HCT116 (cell line): ENCODE data around the gene OR52E4. TPM values are rescaled to one million over a fixed set of nuclear protein-coding genes. Genes with fewer than 3 reads are reported as not detected.

Experiments used
- ATAC-seq: fragments of 200-7000 bp; cut with Tn5 transposase; 2 replicates; pipeline ENCODE4 v1.9.1; 2020; ENCODE audit warnings: mild to moderate bottlenecking, moderate library complexity
- BruUV-seq: library from RNA; stranded (reverse); fragments of 400-500 nt; replicated peaks from 2 replicates; lab custom pipeline; 2021; lab: Mats Ljungman, UMichigan
- CTCF ChIA-PET: fragments of 300-600 bp; sonication (Branson Sonifier 250); formaldehyde crosslinking; loops from one replicate; lab custom pipeline; 2021; ENCODE audit warnings: antibody characterized with exemption; lab: Charles Lee
- POLR2A ChIA-PET: fragments of 300-600, 350-600 bp; sonication (Branson Sonifier 250); formaldehyde crosslinking; loops from one replicate; lab custom pipeline; 2021; ENCODE audit warnings: antibody characterized with exemption; lab: Charles Lee
- RAD21 ChIA-PET, 2 experiments: fragments of 300-600 bp; sonication (Branson Sonifier 250); formaldehyde crosslinking; loops; one replicate each; lab custom pipeline; 2023; ENCODE audit warnings: low total read pairs in 2 of 2; ENCODE audit not compliant: uncharacterized antibody in 2 of 2, unreplicated experiment in 2 of 2, low non-redundant PET in 1 of 2; lab: Charles Lee
- DNase-seq: peaks from one replicate; pipeline ENCODE4 v3.0.0-alpha.2; 2010; ENCODE audit warnings: low read depth, low spot score
- H2AFZ ChIP-seq: fragments of 200-600 bp; shearing (Covaris generic), sonication (generic); 2 replicates; pipeline ENCODE4 v1.6.1; 2017; ENCODE audit warnings: low read depth, mixed run types, mixed read lengths, antibody characterized with exemption, low read length; ENCODE audit not compliant: poor library complexity, severe bottlenecking
- H3K27ac ChIP-seq: 2 replicates; pipeline ENCODE4 v1.5.1; 2012; ENCODE audit warnings: low read depth, low read length
- H3K27me3 ChIP-seq: fragments of 200-600 bp; sonication (generic); 2 replicates; pipeline ENCODE4 v1.6.1; 2016; ENCODE audit warnings: mixed run types, low read length, mixed read lengths; ENCODE audit not compliant: insufficient read depth
- H3K36me3 ChIP-seq, 2 experiments: fragments of 200-500 bp in 1 of 2; fragments of 200-600 bp in 1 of 2; sonication (Bioruptor generic) in 1 of 2; sonication (generic) in 1 of 2; 2 replicates each; pipeline versions ENCODE4 v1.5.1 to v1.6.1; 2014 to 2016; ENCODE audit warnings: low read length in 2 of 2, inconsistent platforms in 1 of 2, mixed read lengths in 1 of 2, mixed run types in 1 of 2; ENCODE audit not compliant: insufficient read depth in 2 of 2, control insufficient read depth in 1 of 2
- H3K4me1 ChIP-seq, 2 experiments: fragments of 200-600 bp in 1 of 2; sonication (generic) in 1 of 2; 2 replicates each; pipeline versions ENCODE4 v1.5.1 to v1.6.1; 2012 to 2017; ENCODE audit warnings: low read length in 2 of 2, inconsistent platforms in 1 of 2, mild to moderate bottlenecking in 1 of 2, mixed read lengths in 1 of 2, mixed run types in 1 of 2, moderate library complexity in 1 of 2; ENCODE audit not compliant: insufficient read depth in 2 of 2, control insufficient read depth in 1 of 2
- H3K4me2 ChIP-seq: fragments of 200-600 bp; sonication (generic); 2 replicates; pipeline ENCODE4 v1.6.1; 2017; ENCODE audit warnings: mixed run types, low read length, mixed read lengths
- H3K4me3 ChIP-seq, 2 experiments: fragments of 200-600 bp in 1 of 2; sonication (generic) in 1 of 2; replicated peaks in 1 of 2; 2 replicates each; pipeline ENCODE4 v1.5.1; 2011 to 2016; ENCODE audit warnings: low read length in 2 of 2, control low read depth in 1 of 2, low read depth in 1 of 2, mild to moderate bottlenecking in 1 of 2, mixed read lengths in 1 of 2, mixed run types in 1 of 2
- H3K79me2 ChIP-seq: fragments of 200-600 bp; sonication (generic); 2 replicates; pipeline ENCODE4 v1.6.1; 2017; ENCODE audit warnings: mild to moderate bottlenecking, mixed run types, low read length, moderate library complexity, mixed read lengths; ENCODE audit not compliant: insufficient read depth
- H3K9ac ChIP-seq: fragments of 200-600 bp; sonication (generic); 2 replicates; pipeline ENCODE4 v1.6.1; 2016; ENCODE audit warnings: low read length, mixed read lengths
- H3K9me2 ChIP-seq: fragments of 200-600 bp; sonication (generic), shearing (Covaris generic); 2 replicates; pipeline ENCODE4 v1.6.1; 2017; ENCODE audit warnings: mixed run types, mild to moderate bottlenecking, moderate library complexity; ENCODE audit not compliant: insufficient read depth
- H3K9me3 ChIP-seq, 2 experiments: fragments of 200-500 bp in 1 of 2; fragments of 200-600 bp in 1 of 2; sonication (Bioruptor generic) in 1 of 2; sonication (generic) in 1 of 2; 2 replicates each; pipeline ENCODE4 v1.6.1; 2014 to 2017; ENCODE audit warnings: low read length in 2 of 2, mixed read lengths in 2 of 2, inconsistent platforms in 1 of 2, low read depth in 1 of 2, mild to moderate bottlenecking in 1 of 2, mixed run types in 1 of 2, moderate library complexity in 1 of 2; ENCODE audit not compliant: control insufficient read depth in 1 of 2, insufficient read depth in 1 of 2
- H4K20me1 ChIP-seq: fragments of 200-600 bp; sonication (generic), shearing (Covaris generic); 2 replicates; pipeline ENCODE4 v1.6.1; 2017; ENCODE audit warnings: mixed run types, mild to moderate bottlenecking, moderate library complexity; ENCODE audit not compliant: insufficient read depth
- EGR1 ChIP-seq: IDR thresholded peaks from 2 replicates; pipeline ENCODE4 v1.6.1; 2012; ENCODE audit warnings: low read depth
- EZH2 ChIP-seq: fragments of 200-600 bp; sonication (generic); IDR thresholded peaks from 2 replicates; pipeline ENCODE4 v1.6.1; 2017; ENCODE audit warnings: antibody characterized with exemption, mixed run types
- POLR2AphosphoS5 ChIP-seq: IDR thresholded peaks from 2 replicates; pipeline ENCODE4 v1.6.1; 2011; ENCODE audit warnings: mild to moderate bottlenecking, low read depth, low read length, moderate library complexity
- YY1 ChIP-seq: IDR thresholded peaks from 2 replicates; pipeline ENCODE4 v1.6.1; 2011; ENCODE audit warnings: low read length, low read depth, moderate library complexity, mild to moderate bottlenecking; ENCODE audit not compliant: insufficient replicate concordance; ENCODE audit errors: extremely low read depth
- ZBTB33 ChIP-seq: IDR thresholded peaks from 2 replicates; pipeline ENCODE4 v1.6.1; 2011; ENCODE audit warnings: mild to moderate bottlenecking, low read length, moderate library complexity; ENCODE audit not compliant: insufficient replicate concordance; ENCODE audit errors: extremely low read depth
- intact Hi-C: fragments of 100-400 bp; cut with micrococcal nuclease; formaldehyde crosslinking; loops from 2 replicates; pipeline ENCODE4 v1.10.0; 2022
- total RNA-seq: library from RNA; stranded (reverse); gene quantifications from one replicate; pipeline ENCODE4 v1.2.1, GENCODE V29; 2021; ENCODE audit not compliant: unreplicated experiment
- TF ChIP-seq, protein P1 (sequence below): IDR thresholded peaks from 2 replicates; pipeline ENCODE4 v1.6.1; 2012; ENCODE audit warnings: low read depth

OR52E4 gene
- total RNA-seq, 1 experiment from 2014 or later: not detected

DNA sequence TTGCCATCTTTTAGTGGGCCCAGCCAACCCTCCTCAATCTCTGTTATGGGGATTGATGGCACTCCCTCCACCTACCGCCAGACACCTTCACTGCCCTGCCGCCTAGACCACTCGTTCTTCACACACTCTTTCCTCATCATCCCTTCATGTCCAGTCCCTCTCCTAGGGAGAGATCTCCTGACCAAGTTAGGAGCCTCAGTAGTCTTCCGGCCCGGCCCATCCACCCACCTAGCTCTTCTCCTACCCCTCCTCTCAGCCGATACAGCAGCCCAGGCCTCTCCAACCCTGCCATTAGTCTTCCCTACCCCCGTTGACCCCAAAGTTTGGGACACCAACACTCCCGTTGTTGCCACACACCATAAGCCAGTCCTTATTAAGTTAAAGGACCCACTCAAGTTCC, 50.6 kb downstream of the OR52E4 start:
- H3K79me2 ChIP-seq: no peaks in the 10 kb centered on the region
- H2AFZ ChIP-seq: no peak overlapping the region
- ATAC-seq: no peak
- ChIA-PET CTCF (no interaction called here), RAD21 (no interaction called here), POLR2A (no interaction called here)
- no TSS peak for BruUV-seq
- no peaks in the 10 kb centered on the region for H3K9me2 ChIP-seq
- H4K20me1 ChIP-seq: no peaks in the 10 kb centered on the region
- H3K36me3 ChIP-seq: no peaks in the 10 kb centered on the region
- H3K4me2 ChIP-seq: no peak overlapping the region
- 0 out of 2 replicates have a peak, but pooled peaks cover 4% of the 10 kb centered on the region for H3K27me3 ChIP-seq
- no peak for DNase-seq
- H3K4me1 ChIP-seq: no peaks in the 10 kb centered on the region
- no peak overlapping the region for H3K4me3 ChIP-seq
- no peak for TF ChIP-seq YY1
- TF ChIP-seq ZBTB33: no peak
- no peak for TF ChIP-seq POLR2AphosphoS5
- TF ChIP-seq, protein P1, sequence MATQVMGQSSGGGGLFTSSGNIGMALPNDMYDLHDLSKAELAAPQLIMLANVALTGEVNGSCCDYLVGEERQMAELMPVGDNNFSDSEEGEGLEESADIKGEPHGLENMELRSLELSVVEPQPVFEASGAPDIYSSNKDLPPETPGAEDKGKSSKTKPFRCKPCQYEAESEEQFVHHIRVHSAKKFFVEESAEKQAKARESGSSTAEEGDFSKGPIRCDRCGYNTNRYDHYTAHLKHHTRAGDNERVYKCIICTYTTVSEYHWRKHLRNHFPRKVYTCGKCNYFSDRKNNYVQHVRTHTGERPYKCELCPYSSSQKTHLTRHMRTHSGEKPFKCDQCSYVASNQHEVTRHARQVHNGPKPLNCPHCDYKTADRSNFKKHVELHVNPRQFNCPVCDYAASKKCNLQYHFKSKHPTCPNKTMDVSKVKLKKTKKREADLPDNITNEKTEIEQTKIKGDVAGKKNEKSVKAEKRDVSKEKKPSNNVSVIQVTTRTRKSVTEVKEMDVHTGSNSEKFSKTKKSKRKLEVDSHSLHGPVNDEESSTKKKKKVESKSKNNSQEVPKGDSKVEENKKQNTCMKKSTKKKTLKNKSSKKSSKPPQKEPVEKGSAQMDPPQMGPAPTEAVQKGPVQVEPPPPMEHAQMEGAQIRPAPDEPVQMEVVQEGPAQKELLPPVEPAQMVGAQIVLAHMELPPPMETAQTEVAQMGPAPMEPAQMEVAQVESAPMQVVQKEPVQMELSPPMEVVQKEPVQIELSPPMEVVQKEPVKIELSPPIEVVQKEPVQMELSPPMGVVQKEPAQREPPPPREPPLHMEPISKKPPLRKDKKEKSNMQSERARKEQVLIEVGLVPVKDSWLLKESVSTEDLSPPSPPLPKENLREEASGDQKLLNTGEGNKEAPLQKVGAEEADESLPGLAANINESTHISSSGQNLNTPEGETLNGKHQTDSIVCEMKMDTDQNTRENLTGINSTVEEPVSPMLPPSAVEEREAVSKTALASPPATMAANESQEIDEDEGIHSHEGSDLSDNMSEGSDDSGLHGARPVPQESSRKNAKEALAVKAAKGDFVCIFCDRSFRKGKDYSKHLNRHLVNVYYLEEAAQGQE: no peak
- no peak for TF ChIP-seq EGR1
- TF ChIP-seq EZH2: no peak
- H3K9me3 ChIP-seq: no peaks in the 10 kb centered on the region
- no peak overlapping the region for H3K27ac ChIP-seq
- intact Hi-C loops: no loop called here
- H3K9ac ChIP-seq: no peak overlapping the region
